NCI-H2081 treated with DMSO at 0.1 percent for 48 hours (cell line): ENCODE data around the gene MTREX.

Experiments
- DNase-seq: peaks from one replicate; lab custom pipeline; 2025; lab: John Stamatoyannopoulos, UW

The MTREX gene

GRCh38 chr5:55429221-55429612 lies 121.4 kb downstream of the MTREX start:
- DNase-seq = no peak

- no peak for DNase-seq
These were observed 121.9 kb downstream of the MTREX start for GRCh38 chr5:55429613-55430253.

- no peak for DNase-seq
These were observed 124.8 kb downstream of the MTREX start for GRCh38 chr5:55432549-55432948.

- no peak for DNase-seq
These were observed 129.7 kb downstream of the MTREX start for GRCh38 chr5:55437452-55437851.

GRCh38 chr5:55437859-55438206 lies 130.0 kb downstream of the MTREX start:
- DNase-seq = no peak

- no peak for DNase-seq
These were observed 131.2 kb downstream of the MTREX start for GRCh38 chr5:55438998-55439397.

- DNase-seq = no peak
These were observed 132.4 kb downstream of the MTREX start for GRCh38 chr5:55440188-55440646.

GRCh38 chr5:55441107-55441771 lies 133.4 kb downstream of the MTREX start:
- DNase-seq = no peak

- DNase-seq = no peak
These were observed 134.2 kb downstream of the MTREX start for GRCh38 chr5:55441954-55442353.

- no peak for DNase-seq
These were observed 138.0 kb downstream of the MTREX start for GRCh38 chr5:55445791-55446190.

GRCh38 chr5:55446640-55447351 lies 139.0 kb downstream of the MTREX start:
- DNase-seq = no peak

- no peak for DNase-seq
These were observed 142.4 kb downstream of the MTREX start for GRCh38 chr5:55450050-55450765.

GRCh38 chr5:55451976-55452375 lies 144.2 kb downstream of the MTREX start:
- no peak for DNase-seq

- no peak for DNase-seq
These were observed 145.4 kb downstream of the MTREX start for GRCh38 chr5:55453211-55453610.

- DNase-seq = no peak
These were observed 146.5 kb downstream of the MTREX start for GRCh38 chr5:55454282-55454681.

- DNase-seq = no peak
These were observed 148.6 kb downstream of the MTREX start for GRCh38 chr5:55456216-55456895.

- DNase-seq = no peak
These were observed 151.8 kb downstream of the MTREX start for GRCh38 chr5:55459572-55459971.

- DNase-seq = no peak
These were observed 155.8 kb downstream of the MTREX start for GRCh38 chr5:55463613-55464012.

- DNase-seq = no peak
These were observed 160.2 kb downstream of the MTREX start for GRCh38 chr5:55467862-55468551.

GRCh38 chr5:55469839-55470238 lies 162.1 kb downstream of the MTREX start:
- no peak for DNase-seq

GRCh38 chr5:55470282-55470681 lies 162.5 kb downstream of the MTREX start:
- no peak for DNase-seq
